HepG2 (cell line): Measurements from ENCODE around the gene GPR107. TPM values are rescaled to one million over a fixed set of nuclear protein-coding genes. Genes with fewer than 3 reads are reported as not detected.

ENCODE experiments used
- ATAC-seq: fragments of 200-7000 bp; cut with Tn5 transposase; 3 replicates; pipeline ENCODE4 v1.9.1; 2020; ENCODE audit warnings: mild to moderate bottlenecking, moderate library complexity
- BruUV-seq: library from RNA; stranded (reverse); fragments of 400-500 nt; replicated peaks from 2 replicates; lab custom pipeline; 2021; lab: Mats Ljungman, UMichigan
- CTCF ChIA-PET: fragments of 300-600 bp; formaldehyde crosslinking; extraction: SDS; loops from one replicate; lab custom pipeline; 2021; ENCODE audit warnings: low total read pairs, inconsistent platforms, low intra/inter-chr PET ratio; lab: Yijun Ruan, JAX
- POLR2A ChIA-PET: fragments of 350-600 bp; sonication (Branson Sonifier 250); formaldehyde crosslinking; loops from one replicate; lab custom pipeline; 2020; ENCODE audit warnings: antibody characterized with exemption, inconsistent platforms; lab: Yijun Ruan, JAX
- DNase-seq: peaks from one replicate; pipeline ENCODE4 v3.0.0-alpha.2; 2015; ENCODE audit warnings: low spot score
- FAIRE-seq: peaks from 3 replicates; lab custom pipeline; 2011; peaks lifted over from hg19 to GRCh38; lab: Jason Lieb, UNC
- H2AFZ ChIP-seq: one replicate; pipeline ENCODE4 v1.6.1; 2011; ENCODE audit warnings: low read length, inconsistent platforms
- H3K27ac ChIP-seq: fragments of 300-600 bp; 3 replicates; pipeline ENCODE4 v1.8.0; 2011; ENCODE audit warnings: mixed run types, mild to moderate bottlenecking, mixed read lengths, low read length, inconsistent platforms; ENCODE audit not compliant: insufficient read depth; ENCODE audit errors: extremely low read length
- H3K27me3 ChIP-seq, 2 experiments: fragments of 200-600 bp in 1 of 2; 2 replicates in 1 of 2; 3 replicates in 1 of 2; pipeline versions ENCODE4 v1.6.0 to v1.8.0; 2011; ENCODE audit warnings: low read length in 2 of 2, mild to moderate bottlenecking in 2 of 2, moderate library complexity in 2 of 2, inconsistent platforms in 1 of 2; ENCODE audit not compliant: insufficient read depth in 2 of 2, control insufficient read depth in 1 of 2
- H3K36me3 ChIP-seq, 2 experiments: fragments of 200-600 bp in 1 of 2; replicated peaks in 1 of 2; 2 replicates in 1 of 2; 3 replicates in 1 of 2; pipeline versions ENCODE4 v1.5.1 to v1.8.0; 2011; ENCODE audit warnings: low read length in 2 of 2, inconsistent platforms in 1 of 2; ENCODE audit not compliant: insufficient read depth in 2 of 2, control insufficient read depth in 1 of 2
- H3K4me1 ChIP-seq: 2 replicates; pipeline ENCODE4 v1.5.1; 2012; ENCODE audit warnings: low read length, inconsistent platforms; ENCODE audit not compliant: insufficient read depth
- H3K4me2 ChIP-seq: 2 replicates; pipeline ENCODE4 v1.6.0; 2011; ENCODE audit warnings: low read depth, low read length, inconsistent platforms
- H3K4me3 ChIP-seq, 3 experiments: fragments of 200-600 bp in 1 of 3; sonication (generic), shearing (Covaris generic) in 1 of 3; replicated peaks in 1 of 3; 2 replicates each; pipeline ENCODE4 v1.5.1; 2011 to 2016; ENCODE audit warnings: low read length in 3 of 3, inconsistent platforms in 2 of 3, low read depth in 2 of 3, mild to moderate bottlenecking in 2 of 3, control low read depth in 1 of 3, mixed read lengths in 1 of 3; ENCODE audit not compliant: insufficient read depth in 1 of 3
- H3K79me2 ChIP-seq: one replicate; pipeline ENCODE4 v1.6.1; 2011; ENCODE audit warnings: low read length, inconsistent platforms; ENCODE audit not compliant: insufficient read depth
- H3K9ac ChIP-seq: 2 replicates; pipeline ENCODE4 v1.6.0; 2011; ENCODE audit warnings: mild to moderate bottlenecking, low read depth, low read length, inconsistent platforms; ENCODE audit not compliant: insufficient read depth
- H3K9me3 ChIP-seq: 2 replicates; pipeline ENCODE4 v1.5.1; 2012; ENCODE audit warnings: mild to moderate bottlenecking, low read length
- H4K20me1 ChIP-seq: 2 replicates; pipeline ENCODE4 v1.6.0; 2011; ENCODE audit warnings: inconsistent platforms, mild to moderate bottlenecking, low read length, moderate library complexity; ENCODE audit not compliant: insufficient read depth
- ARHGAP35 ChIP-seq: sonication (generic); formaldehyde crosslinking; IDR thresholded peaks from 2 replicates; pipeline ENCODE4 v1.9.0; 2022; ENCODE audit warnings: mild to moderate bottlenecking, inconsistent platforms, moderate library complexity, missing genetic modification reagents, borderline replicate concordance
- FOSL2 ChIP-seq: sonication (generic); formaldehyde crosslinking; IDR thresholded peaks from 2 replicates; pipeline ENCODE4 v1.4.0; 2020; ENCODE audit warnings: missing genetic modification reagents
- HOXD1 ChIP-seq: sonication (generic); formaldehyde crosslinking; IDR thresholded peaks from 2 replicates; pipeline ENCODE4 v1.5.0; 2020; ENCODE audit warnings: missing genetic modification reagents
- MLLT10 ChIP-seq: sonication (generic); formaldehyde crosslinking; IDR thresholded peaks from 2 replicates; pipeline ENCODE4 v1.4.0; 2020; ENCODE audit warnings: missing genetic modification reagents
- ZBTB33 ChIP-seq: sonication (generic); formaldehyde crosslinking; IDR thresholded peaks from 2 replicates; pipeline ENCODE4 v1.4.0; 2020; ENCODE audit warnings: missing genetic modification reagents
- ZNF431 ChIP-seq: sonication (generic); formaldehyde crosslinking; IDR thresholded peaks from 2 replicates; pipeline ENCODE4 v1.9.0; 2022; ENCODE audit warnings: missing genetic modification reagents, low read depth, mild to moderate bottlenecking, borderline replicate concordance
- ZNF629 ChIP-seq: sonication (generic); formaldehyde crosslinking; conservative IDR thresholded peaks from 2 replicates; pipeline ENCODE4 v1.5.0; 2020; ENCODE audit warnings: missing genetic modification reagents
- ZNF644 ChIP-seq: IDR thresholded peaks from 2 replicates; pipeline ENCODE4 v1.6.1; 2016; ENCODE audit warnings: low read depth
- WGBS: methylation state at CpG from one replicate; pipeline ENCODE4 v1.1.6; 2017; ENCODE audit warnings: low lambda C conversion rate; 5-methylcytosine and 5-hydroxymethylcytosine counted together
- in situ Hi-C: cut with HindIII; loops from 2 replicates; pipeline ENCODE4 v1.10.0; 2017; ENCODE audit warnings: low pct_unique_long_range_greater_than_20kb; ENCODE audit not compliant: extremely low pct_ligation_motif_present
- intact Hi-C: fragments of 100-400 bp; cut with micrococcal nuclease; formaldehyde crosslinking; loops from one replicate; pipeline ENCODE4 v1.10.0; 2022; ENCODE audit not compliant: unreplicated experiment
- polyA plus RNA-seq, 8 experiments: library from polyadenylated mRNA; depleted of rRNA in 3 of 8; stranded (reverse) in 7 of 8; unstranded in 1 of 8; fragments of >200 nt; fragmentation: Illumina TruSeq in 4 of 8; extraction: Trizol in 4 of 8; gene quantifications; 2 replicates each; pipeline versions ENCODE4 v1.2.1 to v1.2.3, GENCODE V29; 2011 to 2016; ENCODE audit warnings: low read depth in 4 of 8, missing spikeins in 1 of 8, mixed read lengths in 1 of 8; ENCODE audit not compliant: insufficient read depth in 1 of 8
- total RNA-seq, 5 experiments: library from RNA; depleted of rRNA; stranded (reverse); fragments of >200 nt; fragmentation: Illumina TruSeq; extraction: Trizol; gene quantifications; 2 replicates each; pipeline ENCODE4 v1.2.3, GENCODE V29; 2016; ENCODE audit warnings: low read depth in 1 of 5

Gene GPR107
- total and polyA plus RNA-seq, 2 of the 13 experiments (the other 11 are each of a cell fraction or from before 2014, with no cell fraction given): 22.5 to 24.4 TPM

- Histone ChIP-seq H3K27me3 (no peaks in the 10 kb centered on the region), H3K36me3 (no peaks in the 10 kb centered on the region), H3K27ac (no peak overlapping the region), H3K4me2 (no peak overlapping the region), H3K9me3 (no peaks in the 10 kb centered on the region), H3K9ac (no peak overlapping the region), H2AFZ (no peak overlapping the region), H4K20me1 (no peaks in the 10 kb centered on the region), H3K79me2 (no peaks in the 10 kb centered on the region), H3K4me1 (peaks cover 20% of the 10 kb centered on the region), H3K4me3 (no peak overlapping the region)
- 87% methylated on average over 24 of the region's 33 CpGs for WGBS
- no peak for DNase-seq
- no peak for FAIRE-seq
- in situ Hi-C loops (no loop called here), intact Hi-C loops (no loop called here)
- ChIA-PET POLR2A (no interaction called here), CTCF (no interaction called here)
- no peak for TF ChIP-seq ZNF431 (CRISPR knock-in tag)
- no peak for TF ChIP-seq FOSL2
- no peak for TF ChIP-seq HOXD1 (CRISPR knock-in tag)
- no peak for TF ChIP-seq ARHGAP35 (CRISPR knock-in tag)
- TF ChIP-seq ZNF644 (CRISPR knock-in tag): no peak
- peak; percentile 75 for TF ChIP-seq ZNF629 (CRISPR knock-in tag)
- ATAC-seq: no peak
- BruUV-seq: no TSS peak
These were observed 128.1 kb downstream of the GPR107 start for GRCh38 chr9:130181678-130182380.

GRCh38 chr9:130182381-130182909 lies 128.7 kb downstream of the GPR107 start:
- ATAC-seq: no peak
- Histone ChIP-seq H2AFZ (no peak overlapping the region), H3K9ac (no peak overlapping the region), H4K20me1 (no peaks in the 10 kb centered on the region), H3K4me3 (no peak overlapping the region), H3K27me3 (no peaks in the 10 kb centered on the region), H3K36me3 (no peaks in the 10 kb centered on the region), H3K79me2 (no peaks in the 10 kb centered on the region), H3K9me3 (no peaks in the 10 kb centered on the region), H3K4me1 (peaks cover 27% of the 10 kb centered on the region), H3K4me2 (no peak overlapping the region), H3K27ac (no peak overlapping the region)
- intact Hi-C loops: no loop called here
- FAIRE-seq: no peak
- WGBS: 91% methylated on average over 13 of the region's 17 CpGs
- TF ChIP-seq ZBTB33 (peak; percentile 36; the same call in 1 of the 2 replicates), MLLT10 (CRISPR knock-in tag) (no peak)
- BruUV-seq: no TSS peak
- no peak for DNase-seq
- ChIA-PET POLR2A (no interaction called here), CTCF (no interaction called here)
- in situ Hi-C loops: no loop called here
